ENCODE measurements around the gene CHIC1. TPM values are rescaled to one million over a fixed set of nuclear protein-coding genes. Genes with fewer than 3 reads are reported as not detected.

Gene CHIC1
- total RNA-seq, 1 experiment from 2014 or later = 7.6 TPM

Other genes with a start within 250 kb of the CHIC1 start
- gene CDX4, start 116.1 kb upstream of the CHIC1 start, total RNA-seq (2022) = not detected in 2 replicates